BJ (cell line): Measurements from ENCODE around the gene MYO7A. TPM values are rescaled to one million over a fixed set of nuclear protein-coding genes. Genes with fewer than 3 reads are reported as not detected.

Experiments used
- CTCF ChIA-PET: fragments of 350-600 bp; formaldehyde crosslinking; extraction: SDS; loops from one replicate; lab custom pipeline; 2021; ENCODE audit warnings: antibody characterized with exemption, inconsistent platforms; lab: Yijun Ruan, JAX
- POLR2A ChIA-PET: fragments of 300-600 bp; sonication (Branson Sonifier 250); formaldehyde crosslinking; extraction: SDS; loops from one replicate; lab custom pipeline; 2021; ENCODE audit warnings: antibody characterized with exemption; lab: Charles Lee
- DNase-seq: peaks from one replicate; pipeline ENCODE4 v3.0.0-alpha.2; 2011; ENCODE audit warnings: low read depth
- H3K27me3 ChIP-seq: 2 replicates; pipeline ENCODE4 v1.6.0; 2011; ENCODE audit warnings: low read length; ENCODE audit not compliant: control insufficient read depth, insufficient read depth
- H3K36me3 ChIP-seq: 2 replicates; pipeline ENCODE4 v1.5.1; 2011; ENCODE audit warnings: low read length; ENCODE audit not compliant: control insufficient read depth, insufficient read depth
- H3K4me3 ChIP-seq: 2 replicates; pipeline ENCODE4 v1.5.1; 2011; ENCODE audit warnings: low read depth, mild to moderate bottlenecking, control low read depth, low read length
- CTCF ChIP-seq: IDR thresholded peaks from 2 replicates; pipeline ENCODE4 v1.5.1; 2011; ENCODE audit warnings: low read depth, mild to moderate bottlenecking, control low read depth, inconsistent platforms, low read length, moderate library complexity; ENCODE audit not compliant: insufficient read depth
- polyA plus RNA-seq: library from polyadenylated mRNA; depleted of rRNA; stranded (reverse); fragments of >200 nt; gene quantifications from 2 replicates; pipeline ENCODE4 v1.2.3, GENCODE V29; 2011

The MYO7A gene
- polyA plus RNA-seq, 1 experiment = 0.01 TPM

DNA sequence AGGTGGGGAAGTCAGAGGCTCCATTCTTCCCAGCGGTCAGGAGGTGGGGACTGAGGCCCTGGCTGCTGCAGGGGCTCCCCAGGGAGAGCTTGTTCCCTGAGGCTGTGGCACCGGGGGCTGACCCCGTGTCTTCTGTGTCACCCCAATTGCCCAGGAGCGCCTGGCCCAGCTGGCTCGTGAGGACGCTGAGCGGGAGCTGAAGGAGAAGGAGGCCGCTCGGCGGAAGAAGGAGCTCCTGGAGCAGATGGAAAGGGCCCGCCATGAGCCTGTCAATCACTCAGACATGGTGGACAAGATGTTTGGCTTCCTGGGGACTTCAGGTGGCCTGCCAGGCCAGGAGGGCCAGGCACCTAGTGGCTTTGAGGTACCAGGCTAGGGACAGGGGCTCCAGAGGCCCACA is 53.2 kb downstream of the MYO7A start:
- H3K27me3 ChIP-seq = peaks cover 6% of the 10 kb centered on the region
- POLR2A ChIA-PET = no interaction called here

GRCh38 chr11:77181799-77182541 is 53.9 kb downstream of the MYO7A start:
- POLR2A ChIA-PET = no interaction called here

More for the DNA sequence above, 53.2 kb downstream of the MYO7A start:
- DNase-seq = no peak
- Histone ChIP-seq H3K36me3 (no peaks in the 10 kb centered on the region), H3K4me3 (no peak overlapping the region)
- no peak for TF ChIP-seq CTCF
- CTCF ChIA-PET = interaction anchor here (0.9 to 10.7 kb wide), 2 partner anchors 51 to 90 kb away, joined by 3 to 167 read pairs; partner anchors contain the start of gene MYO7A

GRCh38 chr11:77182542-77183430 is 54.7 kb downstream of the MYO7A start:
- Histone ChIP-seq H3K27me3 (peaks cover 6% of the 10 kb centered on the region), H3K36me3 (no peaks in the 10 kb centered on the region), H3K4me3 (no peak overlapping the region)
- no peak for TF ChIP-seq CTCF
- DNase-seq = no peak
- POLR2A ChIA-PET = no interaction called here
- CTCF ChIA-PET = interaction anchor here (1.2 to 10.7 kb wide), 2 partner anchors 52 to 135 kb away, joined by 5 to 167 read pairs; partner anchors contain the start of gene MYO7A

More at GRCh38 chr11:77181799-77182541, 53.9 kb downstream of the MYO7A start:
- Histone ChIP-seq H3K4me3 (no peak overlapping the region), H3K36me3 (no peaks in the 10 kb centered on the region), H3K27me3 (peaks cover 6% of the 10 kb centered on the region)
- no peak for TF ChIP-seq CTCF
- CTCF ChIA-PET = interaction anchor here (1.2 to 10.7 kb wide), 2 partner anchors 51 to 134 kb away, joined by 5 to 167 read pairs; partner anchors contain the start of gene MYO7A
- no peak for DNase-seq

DNA sequence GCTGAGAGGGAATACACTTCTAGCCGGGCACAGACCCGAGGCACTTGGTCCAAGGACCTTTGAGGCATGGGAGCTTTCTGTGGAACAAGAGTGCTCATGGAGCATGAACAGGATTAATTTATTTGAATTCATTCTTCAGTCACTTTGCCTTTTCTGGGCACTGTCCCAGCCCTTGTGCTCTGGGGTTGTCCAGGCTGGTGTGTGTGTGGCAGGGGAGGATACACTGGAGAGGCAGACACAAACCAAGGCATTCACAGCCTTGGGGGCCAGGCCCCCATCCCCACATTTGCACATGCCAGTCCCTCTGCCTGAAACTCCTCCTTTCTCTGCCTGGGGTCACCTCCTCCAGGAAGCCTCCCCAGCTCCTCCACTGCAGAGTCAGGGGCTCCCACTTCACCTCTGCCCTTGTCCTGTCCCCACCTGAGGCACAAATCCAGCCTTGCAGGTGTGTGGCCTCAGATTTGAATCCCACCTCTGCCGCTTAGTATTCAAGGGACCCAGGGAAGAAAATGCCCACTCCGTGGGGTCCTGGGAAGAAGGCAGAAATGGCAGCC is 55.5 kb downstream of the MYO7A start:
- POLR2A ChIA-PET = no interaction called here

More for the DNA sequence above, 55.5 kb downstream of the MYO7A start:
- no peak for DNase-seq
- Histone ChIP-seq H3K36me3 (no peaks in the 10 kb centered on the region), H3K27me3 (peaks cover 6% of the 10 kb centered on the region), H3K4me3 (no peak overlapping the region)
- CTCF ChIA-PET = interaction anchor here (1.2 to 10.7 kb wide), 2 partner anchors 53 to 136 kb away, joined by 5 to 167 read pairs; partner anchors contain the start of gene MYO7A
- no peak for TF ChIP-seq CTCF
